Measurements from ENCODE around the gene SCGB1A1.

Gene SCGB1A1

GRCh38 chr11:62409831-62410230, 9.0 kb upstream of the SCGB1A1 start:
- Histone ChIP-seq H3K4me1 (ENCODE audit: control insufficient read depth, insufficient read depth, low read length) (no peaks in the 10 kb centered on the region), H3K27me3 (ENCODE audit: control insufficient read depth, insufficient read depth, low read length) (no peaks in the 10 kb centered on the region), H3K27ac (ENCODE audit: low read depth, low read length) (no peak overlapping the region), H3K9me3 (ENCODE audit: control insufficient read depth, insufficient read depth, low read length) (no peaks in the 10 kb centered on the region), H3K9ac (ENCODE audit: low read depth, low read length) (no peak overlapping the region), H3K36me3 (ENCODE audit: control insufficient read depth, insufficient read depth, low read length) (no peaks in the 10 kb centered on the region), H3K4me3 (ENCODE audit: low read depth, low read length) (no peak overlapping the region)

GRCh38 chr11:62410972-62411371, 7.9 kb upstream of the SCGB1A1 start:
- H3K27ac ChIP-seq (ENCODE audit: low read depth, low read length) = no peak overlapping the region

DNA sequence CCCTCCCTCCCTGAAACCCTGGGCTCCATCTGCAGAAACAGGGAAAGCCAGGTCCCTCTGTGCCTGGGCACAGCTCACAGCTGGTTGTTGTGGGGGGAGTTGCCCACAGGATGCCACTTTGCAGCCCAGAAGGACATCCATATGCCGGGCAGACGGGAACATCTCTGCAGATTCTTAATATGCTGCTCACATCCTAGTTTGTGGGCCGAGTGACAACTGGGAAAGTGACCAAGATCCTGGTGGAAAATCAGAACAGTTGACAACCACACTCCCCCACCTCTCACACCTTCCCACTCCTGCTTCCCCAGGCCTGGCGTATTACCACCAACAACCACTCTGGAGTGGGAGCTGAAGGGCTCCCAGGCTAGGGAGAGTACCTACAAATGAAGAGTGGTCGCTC, 7.3 kb upstream of the SCGB1A1 start:
- H3K9ac ChIP-seq (ENCODE audit: low read depth, low read length) = no peak overlapping the region
- no peaks in the 10 kb centered on the region for H3K27me3 ChIP-seq (ENCODE audit: control insufficient read depth, insufficient read depth, low read length)
- H3K27ac ChIP-seq (ENCODE audit: low read depth, low read length) = no peak overlapping the region
- no peak overlapping the region for H3K4me3 ChIP-seq (ENCODE audit: low read depth, low read length)
- no peaks in the 10 kb centered on the region for H3K36me3 ChIP-seq (ENCODE audit: control insufficient read depth, insufficient read depth, low read length)
- H3K9me3 ChIP-seq (ENCODE audit: control insufficient read depth, insufficient read depth, low read length) = no peaks in the 10 kb centered on the region
- H3K4me1 ChIP-seq (ENCODE audit: control insufficient read depth, insufficient read depth, low read length) = no peaks in the 10 kb centered on the region

More at GRCh38 chr11:62410972-62411371, 7.9 kb upstream of the SCGB1A1 start:
- H3K4me3 ChIP-seq (ENCODE audit: low read depth, low read length) = no peak overlapping the region
- H3K9ac ChIP-seq (ENCODE audit: low read depth, low read length) = no peak overlapping the region
- H3K27me3 ChIP-seq (ENCODE audit: control insufficient read depth, insufficient read depth, low read length) = no peaks in the 10 kb centered on the region
- no peaks in the 10 kb centered on the region for H3K9me3 ChIP-seq (ENCODE audit: control insufficient read depth, insufficient read depth, low read length)
- no peaks in the 10 kb centered on the region for H3K36me3 ChIP-seq (ENCODE audit: control insufficient read depth, insufficient read depth, low read length)
- H3K4me1 ChIP-seq (ENCODE audit: control insufficient read depth, insufficient read depth, low read length) = no peaks in the 10 kb centered on the region

- Histone ChIP-seq H3K4me1 (ENCODE audit: control insufficient read depth, insufficient read depth, low read length) (no peaks in the 10 kb centered on the region), H3K27me3 (ENCODE audit: control insufficient read depth, insufficient read depth, low read length) (no peaks in the 10 kb centered on the region), H3K4me3 (ENCODE audit: low read depth, low read length) (no peak overlapping the region), H3K36me3 (ENCODE audit: control insufficient read depth, insufficient read depth, low read length) (no peaks in the 10 kb centered on the region), H3K9ac (ENCODE audit: low read depth, low read length) (no peak overlapping the region), H3K9me3 (ENCODE audit: control insufficient read depth, insufficient read depth, low read length) (no peaks in the 10 kb centered on the region), H3K27ac (ENCODE audit: low read depth, low read length) (no peak overlapping the region)
Measured at GRCh38 chr11:62413060-62413696, 5.7 kb upstream of the SCGB1A1 start.

DNA sequence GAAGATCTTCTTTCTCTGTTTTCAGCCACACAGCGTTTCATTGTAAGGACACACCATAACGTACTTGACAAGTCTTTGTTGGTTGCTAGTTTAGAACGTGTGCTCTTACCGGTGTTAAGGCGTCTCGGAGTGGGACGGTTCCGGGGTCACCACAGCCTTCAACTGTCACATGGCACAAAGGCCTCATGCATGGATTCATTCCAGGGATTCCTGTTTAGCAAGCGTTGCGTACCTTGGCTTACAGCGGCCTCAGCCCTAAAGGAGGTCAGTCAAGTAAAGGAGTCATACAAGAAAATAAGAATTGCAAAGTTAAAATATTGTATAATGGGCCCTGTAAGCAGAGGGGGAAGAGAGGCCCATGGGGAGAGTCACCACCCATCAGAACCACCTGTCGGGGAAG, 2.2 kb upstream of the SCGB1A1 start:
- H3K27me3 ChIP-seq (ENCODE audit: control insufficient read depth, insufficient read depth, low read length) = no peaks in the 10 kb centered on the region
- no peaks in the 10 kb centered on the region for H3K9me3 ChIP-seq (ENCODE audit: control insufficient read depth, insufficient read depth, low read length)
- H3K36me3 ChIP-seq (ENCODE audit: control insufficient read depth, insufficient read depth, low read length) = no peaks in the 10 kb centered on the region
- no peak overlapping the region for H3K9ac ChIP-seq (ENCODE audit: low read depth, low read length)
- H3K4me3 ChIP-seq (ENCODE audit: low read depth, low read length) = no peak overlapping the region
- no peaks in the 10 kb centered on the region for H3K4me1 ChIP-seq (ENCODE audit: control insufficient read depth, insufficient read depth, low read length)
- H3K27ac ChIP-seq (ENCODE audit: low read depth, low read length) = no peak overlapping the region

DNA sequence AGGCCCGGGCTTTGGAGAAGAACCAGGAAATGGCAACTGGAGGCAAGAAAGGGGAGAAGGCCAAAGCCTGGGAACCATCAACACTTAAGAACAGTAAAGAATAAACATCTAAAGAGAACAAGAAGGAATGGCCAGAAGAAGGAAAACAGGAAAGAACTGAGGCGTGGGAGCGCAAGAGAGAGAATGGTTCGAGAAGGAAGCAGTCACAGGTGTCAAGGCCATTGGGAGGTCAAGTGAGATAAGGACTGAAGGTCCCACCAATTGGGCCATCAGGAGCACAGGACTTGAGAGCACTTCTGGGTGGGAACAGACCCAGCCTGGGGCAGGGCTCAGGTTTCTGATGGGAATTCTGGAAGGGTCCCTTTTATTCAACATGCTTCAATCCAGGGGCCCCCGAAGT, 697 bp upstream of the SCGB1A1 start:
- Histone ChIP-seq H3K27me3 (ENCODE audit: control insufficient read depth, insufficient read depth, low read length) (no peaks in the 10 kb centered on the region), H3K9ac (ENCODE audit: low read depth, low read length) (no peak overlapping the region), H3K36me3 (ENCODE audit: control insufficient read depth, insufficient read depth, low read length) (no peaks in the 10 kb centered on the region), H3K4me3 (ENCODE audit: low read depth, low read length) (no peak overlapping the region), H3K9me3 (ENCODE audit: control insufficient read depth, insufficient read depth, low read length) (no peaks in the 10 kb centered on the region), H3K4me1 (ENCODE audit: control insufficient read depth, insufficient read depth, low read length) (no peaks in the 10 kb centered on the region), H3K27ac (ENCODE audit: low read depth, low read length) (no peak overlapping the region)

DNA sequence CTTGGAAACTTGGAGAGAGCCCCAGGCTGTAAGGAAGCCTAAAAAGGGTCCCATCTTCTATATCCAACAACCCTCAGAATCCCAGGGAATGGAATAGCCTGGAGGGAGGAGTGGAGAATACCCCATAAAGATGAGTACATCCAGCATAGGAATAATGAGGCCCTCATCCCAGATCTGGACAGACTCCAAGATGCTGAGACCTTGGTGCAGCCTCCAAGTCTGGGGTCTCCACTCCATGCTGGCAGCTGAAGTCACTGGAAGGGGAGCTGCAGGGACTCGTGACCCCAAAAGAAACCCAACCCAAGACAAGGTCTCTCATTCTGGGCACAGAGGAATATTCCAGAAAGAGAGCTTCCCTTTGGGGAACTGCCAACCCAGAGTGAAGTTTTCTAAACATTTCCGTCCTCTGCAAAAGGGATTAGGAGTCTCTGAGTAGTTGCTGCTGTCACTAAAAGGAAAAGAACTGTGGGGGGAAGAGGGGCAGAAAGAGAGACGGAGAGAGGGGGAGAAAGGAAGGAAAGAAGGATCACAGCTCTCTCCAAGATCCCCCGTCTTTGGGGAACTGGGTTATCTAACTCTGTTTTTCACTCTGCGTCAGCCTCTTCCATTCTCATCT, 589 bp downstream of the SCGB1A1 start:
- no peak overlapping the region for H3K27ac ChIP-seq (ENCODE audit: low read depth, low read length)
- no peaks in the 10 kb centered on the region for H3K4me1 ChIP-seq (ENCODE audit: control insufficient read depth, insufficient read depth, low read length)
- no peak overlapping the region for H3K9ac ChIP-seq (ENCODE audit: low read depth, low read length)
- H3K4me3 ChIP-seq (ENCODE audit: low read depth, low read length) = no peak overlapping the region
- no peaks in the 10 kb centered on the region for H3K36me3 ChIP-seq (ENCODE audit: control insufficient read depth, insufficient read depth, low read length)
- H3K9me3 ChIP-seq (ENCODE audit: control insufficient read depth, insufficient read depth, low read length) = no peaks in the 10 kb centered on the region
- peaks cover 8% of the 10 kb centered on the region for H3K27me3 ChIP-seq (ENCODE audit: control insufficient read depth, insufficient read depth, low read length)

DNA sequence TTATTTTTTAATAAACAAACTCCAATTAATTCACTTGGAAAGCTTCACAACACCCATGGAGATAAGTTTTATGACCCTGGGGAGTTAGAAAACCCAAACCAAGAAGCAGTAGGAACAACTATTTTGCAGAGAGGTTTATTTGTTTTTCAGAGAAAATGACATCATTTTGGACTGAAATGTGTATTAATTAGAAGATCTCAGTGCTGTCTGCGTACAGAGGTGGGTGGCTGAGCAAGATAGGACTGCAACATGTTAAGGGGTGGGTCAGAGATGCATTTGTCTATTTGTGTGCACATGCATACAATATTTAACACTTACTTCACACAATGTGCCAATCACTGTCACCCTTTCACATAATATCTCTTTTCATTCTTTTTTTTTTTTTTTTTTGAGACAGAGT, 1.1 kb downstream of the SCGB1A1 start:
- H3K27ac ChIP-seq (ENCODE audit: low read depth, low read length) = no peak overlapping the region
- H3K27me3 ChIP-seq (ENCODE audit: control insufficient read depth, insufficient read depth, low read length) = peaks cover 10% of the 10 kb centered on the region
- no peak overlapping the region for H3K4me3 ChIP-seq (ENCODE audit: low read depth, low read length)
- no peaks in the 10 kb centered on the region for H3K4me1 ChIP-seq (ENCODE audit: control insufficient read depth, insufficient read depth, low read length)
- H3K9me3 ChIP-seq (ENCODE audit: control insufficient read depth, insufficient read depth, low read length) = no peaks in the 10 kb centered on the region
- no peaks in the 10 kb centered on the region for H3K36me3 ChIP-seq (ENCODE audit: control insufficient read depth, insufficient read depth, low read length)
- no peak overlapping the region for H3K9ac ChIP-seq (ENCODE audit: low read depth, low read length)

DNA sequence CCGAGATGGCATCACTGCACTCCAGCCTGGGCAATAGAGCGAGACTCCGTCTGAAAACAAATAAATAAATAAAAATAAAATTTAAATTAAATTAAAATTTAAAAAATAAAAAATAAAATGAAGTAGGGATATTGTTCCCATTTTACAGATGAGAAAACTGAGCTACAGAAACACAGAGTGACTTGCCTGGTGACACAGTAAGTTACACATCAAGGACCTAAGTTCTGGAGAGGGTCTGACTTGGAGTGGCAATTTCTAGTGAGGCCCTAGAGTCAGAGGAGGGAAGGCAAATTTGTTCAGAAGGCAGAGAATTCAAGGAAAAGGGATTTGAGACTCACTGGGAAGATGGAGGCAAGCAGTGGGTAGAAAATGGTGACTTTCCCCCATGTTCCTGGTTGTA, 2.0 kb downstream of the SCGB1A1 start:
- Histone ChIP-seq H3K27me3 (ENCODE audit: control insufficient read depth, insufficient read depth, low read length) (peaks cover 10% of the 10 kb centered on the region), H3K9me3 (ENCODE audit: control insufficient read depth, insufficient read depth, low read length) (no peaks in the 10 kb centered on the region), H3K36me3 (ENCODE audit: control insufficient read depth, insufficient read depth, low read length) (no peaks in the 10 kb centered on the region), H3K4me3 (ENCODE audit: low read depth, low read length) (no peak overlapping the region), H3K4me1 (ENCODE audit: control insufficient read depth, insufficient read depth, low read length) (no peaks in the 10 kb centered on the region), H3K9ac (ENCODE audit: low read depth, low read length) (no peak overlapping the region), H3K27ac (ENCODE audit: low read depth, low read length) (no peak overlapping the region)

DNA sequence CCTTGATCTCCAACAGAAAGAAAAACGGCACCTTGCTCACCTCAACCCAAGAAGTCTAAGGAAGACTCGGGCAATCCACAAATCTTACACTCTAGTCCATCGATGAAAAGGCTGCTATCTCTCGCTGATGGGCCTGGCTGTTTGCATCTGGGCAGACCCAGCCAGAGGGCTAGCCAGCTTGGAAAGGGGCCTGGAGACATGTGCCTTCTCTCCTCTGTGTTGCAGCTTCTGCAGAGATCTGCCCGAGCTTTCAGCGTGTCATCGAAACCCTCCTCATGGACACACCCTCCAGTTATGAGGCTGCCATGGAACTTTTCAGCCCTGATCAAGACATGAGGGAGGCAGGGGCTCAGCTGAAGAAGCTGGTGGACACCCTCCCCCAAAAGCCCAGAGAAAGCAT, 3.2 kb downstream of the SCGB1A1 start:
- Histone ChIP-seq H3K27ac (ENCODE audit: low read depth, low read length) (no peak overlapping the region), H3K36me3 (ENCODE audit: control insufficient read depth, insufficient read depth, low read length) (no peaks in the 10 kb centered on the region), H3K27me3 (ENCODE audit: control insufficient read depth, insufficient read depth, low read length) (peaks cover 10% of the 10 kb centered on the region), H3K9me3 (ENCODE audit: control insufficient read depth, insufficient read depth, low read length) (no peaks in the 10 kb centered on the region), H3K4me1 (ENCODE audit: control insufficient read depth, insufficient read depth, low read length) (peaks cover 8% of the 10 kb centered on the region), H3K4me3 (ENCODE audit: low read depth, low read length) (no peak overlapping the region), H3K9ac (ENCODE audit: low read depth, low read length) (no peak overlapping the region)

DNA sequence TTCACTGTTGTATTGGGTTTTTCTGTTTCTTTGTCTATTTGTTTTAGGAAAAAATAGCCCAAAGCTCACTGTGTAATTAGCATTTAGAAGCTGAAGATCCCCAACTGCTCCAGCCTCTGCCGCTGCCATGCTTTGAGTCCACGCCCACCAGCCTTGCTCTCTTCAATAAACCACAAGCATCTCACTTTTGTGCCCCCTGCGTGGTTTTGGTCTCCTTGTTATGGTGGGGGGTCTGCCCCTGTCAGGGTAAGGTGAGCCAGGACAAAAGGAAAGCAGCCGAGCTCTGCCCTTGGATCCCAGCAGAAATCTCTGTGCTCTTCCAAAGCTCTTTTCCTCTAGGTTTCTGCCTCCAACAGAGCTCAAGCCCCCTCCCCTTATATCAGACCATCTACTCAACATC, 4.2 kb downstream of the SCGB1A1 start:
- H3K36me3 ChIP-seq (ENCODE audit: control insufficient read depth, insufficient read depth, low read length) = no peaks in the 10 kb centered on the region
- no peaks in the 10 kb centered on the region for H3K9me3 ChIP-seq (ENCODE audit: control insufficient read depth, insufficient read depth, low read length)
- H3K27ac ChIP-seq (ENCODE audit: low read depth, low read length) = no peak overlapping the region
- peaks cover 10% of the 10 kb centered on the region for H3K27me3 ChIP-seq (ENCODE audit: control insufficient read depth, insufficient read depth, low read length)
- peaks cover 9% of the 10 kb centered on the region for H3K4me1 ChIP-seq (ENCODE audit: control insufficient read depth, insufficient read depth, low read length)
- no peak overlapping the region for H3K9ac ChIP-seq (ENCODE audit: low read depth, low read length)
- no peak overlapping the region for H3K4me3 ChIP-seq (ENCODE audit: low read depth, low read length)

Data from HUES48 (cell line).